NT2/D1 (cell line): ENCODE measurements around the gene USB1.

ENCODE experiments used
- SUZ12 ChIP-seq: IDR thresholded peaks from 2 replicates; pipeline ENCODE4 v1.6.1; 2011; ENCODE audit not compliant: insufficient read length, insufficient read depth; ENCODE audit errors: extremely low read depth
- YY1 ChIP-seq: IDR thresholded peaks from 2 replicates; pipeline ENCODE4 v1.6.1; 2011; ENCODE audit not compliant: insufficient read length, insufficient read depth
- ZNF274 ChIP-seq: IDR thresholded peaks from 2 replicates; pipeline ENCODE4 v1.6.1; 2011; ENCODE audit warnings: mild to moderate bottlenecking, low read depth, low read length

- TF ChIP-seq YY1 (no peak), ZNF274 (no peak), SUZ12 (no peak)
Observed at GRCh38 chr16:57969451-57970123, 31.6 kb upstream of the USB1 start.
